Brain microvascular endothelial cell (primary cell): ENCODE results near the gene ACTRT3.
"Not testable (repeated sequence)": the region's sequence is repeated elsewhere in the genome, so short reads cannot be mapped to it uniquely, and the experiment has no call there.

Experiments used
- DNase-seq: peaks from one replicate; pipeline ENCODE4 v3.0.0-alpha.2; 2020
- H3K27ac ChIP-seq: fragments of 250-450 bp; sonication (Bioruptor Pico); 2 replicates; pipeline ENCODE4 v1.5.1; 2020; ENCODE audit warnings: mild to moderate bottlenecking, moderate library complexity
- H3K27me3 ChIP-seq: fragments of 250-450 bp; sonication (Bioruptor Pico); replicated peaks from 2 replicates; pipeline ENCODE4 v1.5.1; 2020; ENCODE audit warnings: mild to moderate bottlenecking
- H3K36me3 ChIP-seq: fragments of 250-450 bp; sonication (Bioruptor Pico); replicated peaks from 2 replicates; pipeline ENCODE4 v1.5.1; 2020; ENCODE audit warnings: mild to moderate bottlenecking
- H3K4me3 ChIP-seq: 2 replicates; pipeline ENCODE4 v1.5.1; 2011; ENCODE audit warnings: low read depth, mild to moderate bottlenecking, control low read depth, low read length, moderate library complexity
- in situ Hi-C: cut with HindIII; loops from 2 replicates; pipeline ENCODE4 v1.10.0; 2017; ENCODE audit warnings: low sequenced_read_pairs, low pct_ligation_motif_present
- TF ChIP-seq, protein P1 (sequence below): IDR thresholded peaks from 2 replicates; pipeline ENCODE4 v1.5.1; 2011; ENCODE audit warnings: low read depth, mild to moderate bottlenecking, moderate library complexity, low read length, control low read depth, inconsistent platforms; ENCODE audit errors: missing control alignments

Gene ACTRT3

DNA sequence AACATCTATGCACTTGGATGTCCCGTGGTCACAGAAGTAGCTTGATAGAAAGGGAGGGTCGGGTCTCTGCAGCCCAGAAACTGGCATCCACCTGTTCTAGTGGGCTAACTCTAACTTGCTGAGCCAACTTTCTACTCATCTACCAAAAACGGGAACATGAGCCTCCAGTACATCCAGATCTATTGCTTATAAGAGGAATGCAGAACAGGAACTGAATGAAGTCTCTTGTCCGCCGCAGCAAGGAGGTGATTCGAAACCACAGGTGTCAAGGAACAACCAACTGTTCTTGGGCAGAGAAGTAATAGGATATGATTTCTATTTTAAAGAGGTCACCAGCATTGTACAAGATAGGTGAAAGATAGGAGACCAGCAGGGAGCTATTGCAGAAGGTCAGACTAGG, 22.4 kb downstream of the ACTRT3 start:
- in situ Hi-C loops = no loop called here
- Histone ChIP-seq H3K36me3 (no peaks in the 10 kb centered on the region), H3K27me3 (no peaks in the 10 kb centered on the region), H3K27ac (no peak overlapping the region), H3K4me3 (no peak overlapping the region)
- DNase-seq = no peak
- TF ChIP-seq, protein P1, sequence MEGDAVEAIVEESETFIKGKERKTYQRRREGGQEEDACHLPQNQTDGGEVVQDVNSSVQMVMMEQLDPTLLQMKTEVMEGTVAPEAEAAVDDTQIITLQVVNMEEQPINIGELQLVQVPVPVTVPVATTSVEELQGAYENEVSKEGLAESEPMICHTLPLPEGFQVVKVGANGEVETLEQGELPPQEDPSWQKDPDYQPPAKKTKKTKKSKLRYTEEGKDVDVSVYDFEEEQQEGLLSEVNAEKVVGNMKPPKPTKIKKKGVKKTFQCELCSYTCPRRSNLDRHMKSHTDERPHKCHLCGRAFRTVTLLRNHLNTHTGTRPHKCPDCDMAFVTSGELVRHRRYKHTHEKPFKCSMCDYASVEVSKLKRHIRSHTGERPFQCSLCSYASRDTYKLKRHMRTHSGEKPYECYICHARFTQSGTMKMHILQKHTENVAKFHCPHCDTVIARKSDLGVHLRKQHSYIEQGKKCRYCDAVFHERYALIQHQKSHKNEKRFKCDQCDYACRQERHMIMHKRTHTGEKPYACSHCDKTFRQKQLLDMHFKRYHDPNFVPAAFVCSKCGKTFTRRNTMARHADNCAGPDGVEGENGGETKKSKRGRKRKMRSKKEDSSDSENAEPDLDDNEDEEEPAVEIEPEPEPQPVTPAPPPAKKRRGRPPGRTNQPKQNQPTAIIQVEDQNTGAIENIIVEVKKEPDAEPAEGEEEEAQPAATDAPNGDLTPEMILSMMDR = no peak

DNA sequence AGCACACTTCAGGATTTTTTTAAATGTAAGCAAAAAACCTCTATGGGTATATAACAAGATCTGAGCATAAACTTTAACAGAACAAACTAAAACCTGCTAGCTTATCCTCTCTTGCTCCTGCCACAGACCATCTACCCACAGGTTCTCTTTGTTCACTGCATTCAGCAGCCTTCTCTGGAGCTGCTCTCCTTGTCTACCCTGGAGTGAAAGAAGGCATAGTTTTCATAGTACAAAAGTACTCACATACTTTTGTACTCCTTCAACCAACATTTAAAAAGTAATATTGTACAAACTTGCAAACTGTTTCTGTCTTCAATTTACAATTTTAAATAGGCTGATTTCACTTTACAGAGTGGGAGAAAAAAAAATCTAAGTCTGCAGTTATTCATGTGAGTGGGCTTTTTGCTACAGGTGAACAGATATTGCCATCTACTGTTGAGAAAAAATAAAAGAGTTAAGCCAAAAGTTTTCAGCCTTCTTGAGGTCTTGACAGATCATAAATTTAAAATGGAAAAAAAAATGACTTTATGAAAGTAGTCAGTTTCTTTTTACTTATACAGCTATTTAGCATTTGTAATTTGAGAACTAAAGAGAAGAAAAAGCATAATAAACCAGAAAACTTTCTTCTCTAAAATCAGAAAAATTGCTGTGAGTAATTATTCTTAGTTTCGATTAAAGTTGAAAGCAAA, 24.9 kb downstream of the ACTRT3 start:
- H3K4me3 ChIP-seq = no peak overlapping the region
- H3K36me3 ChIP-seq = no peaks in the 10 kb centered on the region
- no peaks in the 10 kb centered on the region for H3K27me3 ChIP-seq
- no peak overlapping the region for H3K27ac ChIP-seq
- in situ Hi-C loops = no loop called here
- TF ChIP-seq, protein P1 = no peak
- no peak for DNase-seq

DNA sequence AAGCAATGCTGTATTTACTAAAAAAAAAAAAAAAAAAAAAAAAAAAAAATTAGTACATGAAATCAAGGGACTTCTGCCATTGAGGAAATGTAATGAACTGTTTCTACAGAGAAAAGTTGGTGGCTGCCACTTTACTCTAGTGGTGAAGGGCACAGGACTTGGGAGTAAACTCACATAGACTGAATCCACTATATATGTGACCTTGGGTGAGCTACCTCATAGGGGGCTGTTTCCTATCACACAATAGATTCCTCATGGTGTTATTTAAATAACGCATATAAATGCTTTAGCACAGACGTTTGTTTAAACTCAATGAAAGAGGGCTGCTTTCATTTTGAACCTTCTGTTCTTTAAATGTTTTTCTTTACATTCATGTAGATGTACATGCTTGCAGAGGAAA, 30.3 kb downstream of the ACTRT3 start:
- no peak for DNase-seq
- H3K36me3 ChIP-seq = no peaks in the 10 kb centered on the region
- H3K27ac ChIP-seq = no peak overlapping the region
- no peak overlapping the region for H3K4me3 ChIP-seq
- no peaks in the 10 kb centered on the region for H3K27me3 ChIP-seq
- TF ChIP-seq, protein P1 = no peak
- in situ Hi-C loops = no loop called here

- H3K4me3 ChIP-seq, H3K27ac ChIP-seq, H3K27me3 ChIP-seq, in situ Hi-C loops, H3K36me3 ChIP-seq, DNase-seq: not testable (repeated sequence)
Observed at GRCh38 chr3:169731857-169732256, 37.5 kb downstream of the ACTRT3 start.

GRCh38 chr3:169722724-169723123, 46.6 kb downstream of the ACTRT3 start:
- no peaks in the 10 kb centered on the region for H3K27me3 ChIP-seq
- H3K36me3 ChIP-seq = no peaks in the 10 kb centered on the region
- TF ChIP-seq, protein P1 = no peak
- in situ Hi-C loops = no loop called here
- no peak for DNase-seq
- H3K27ac ChIP-seq = no peak overlapping the region
- no peak overlapping the region for H3K4me3 ChIP-seq

GRCh38 chr3:169718415-169718814, 50.9 kb downstream of the ACTRT3 start:
- H3K36me3 ChIP-seq, H3K27ac ChIP-seq, H3K4me3 ChIP-seq, DNase-seq, in situ Hi-C loops, H3K27me3 ChIP-seq: not testable (repeated sequence)
